WTC11 (cell line): ENCODE results near the gene WDHD1.

Experiments
- ATF1 ChIP-seq: sonication (generic); formaldehyde crosslinking; IDR thresholded peaks from 2 replicates; pipeline ENCODE4 v1.8.1; 2023; ENCODE audit warnings: mild to moderate bottlenecking, moderate library complexity, missing genetic modification reagents
- CREB1 ChIP-seq: sonication (generic); formaldehyde crosslinking; IDR thresholded peaks from 2 replicates; pipeline ENCODE4 v1.8.0; 2023; ENCODE audit warnings: mild to moderate bottlenecking, missing genetic modification reagents
- ZNF317 ChIP-seq: sonication (generic); formaldehyde crosslinking; IDR thresholded peaks from 2 replicates; pipeline ENCODE4 v1.8.1; 2023; ENCODE audit warnings: low read depth, mild to moderate bottlenecking, moderate library complexity, missing genetic modification reagents, borderline replicate concordance
- TF ChIP-seq, protein P1 (sequence below): fragments of 200-600 bp; IDR thresholded peaks from 2 replicates; pipeline ENCODE4 v1.8.0; 2022; ENCODE audit warnings: antibody characterized with exemption
- TF ChIP-seq, protein P2 (sequence below): sonication (generic); formaldehyde crosslinking; conservative IDR thresholded peaks from 2 replicates; pipeline ENCODE4 v1.8.1; 2022; ENCODE audit warnings: mild to moderate bottlenecking, missing genetic modification reagents
- TF ChIP-seq, protein P3 (sequence below): sonication (generic); formaldehyde crosslinking; conservative IDR thresholded peaks from 2 replicates; pipeline ENCODE4 v1.8.1; 2023; ENCODE audit warnings: mild to moderate bottlenecking, low read depth, missing genetic modification reagents, moderate library complexity

DNA sequence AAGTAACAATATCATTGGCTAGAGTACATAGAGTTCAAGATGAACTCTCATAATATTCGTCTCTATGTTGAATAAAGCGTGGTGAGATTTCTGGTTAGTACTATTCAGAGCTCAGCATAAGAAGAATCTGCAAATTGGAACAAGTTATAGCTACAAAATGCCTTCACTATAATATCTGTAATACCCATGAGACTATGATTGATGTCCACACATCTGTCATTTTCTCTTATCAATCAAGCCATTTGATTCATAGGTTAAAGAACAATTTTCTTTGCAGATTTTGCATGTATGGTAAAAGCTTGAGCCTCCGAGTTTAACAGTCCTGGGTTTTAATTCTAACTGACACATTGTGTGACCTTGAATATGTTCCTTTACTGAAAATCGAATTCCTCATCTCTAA, 1.6 kb upstream of the WDHD1 start:
- TF ChIP-seq, protein P1, sequence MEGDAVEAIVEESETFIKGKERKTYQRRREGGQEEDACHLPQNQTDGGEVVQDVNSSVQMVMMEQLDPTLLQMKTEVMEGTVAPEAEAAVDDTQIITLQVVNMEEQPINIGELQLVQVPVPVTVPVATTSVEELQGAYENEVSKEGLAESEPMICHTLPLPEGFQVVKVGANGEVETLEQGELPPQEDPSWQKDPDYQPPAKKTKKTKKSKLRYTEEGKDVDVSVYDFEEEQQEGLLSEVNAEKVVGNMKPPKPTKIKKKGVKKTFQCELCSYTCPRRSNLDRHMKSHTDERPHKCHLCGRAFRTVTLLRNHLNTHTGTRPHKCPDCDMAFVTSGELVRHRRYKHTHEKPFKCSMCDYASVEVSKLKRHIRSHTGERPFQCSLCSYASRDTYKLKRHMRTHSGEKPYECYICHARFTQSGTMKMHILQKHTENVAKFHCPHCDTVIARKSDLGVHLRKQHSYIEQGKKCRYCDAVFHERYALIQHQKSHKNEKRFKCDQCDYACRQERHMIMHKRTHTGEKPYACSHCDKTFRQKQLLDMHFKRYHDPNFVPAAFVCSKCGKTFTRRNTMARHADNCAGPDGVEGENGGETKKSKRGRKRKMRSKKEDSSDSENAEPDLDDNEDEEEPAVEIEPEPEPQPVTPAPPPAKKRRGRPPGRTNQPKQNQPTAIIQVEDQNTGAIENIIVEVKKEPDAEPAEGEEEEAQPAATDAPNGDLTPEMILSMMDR = no peak
- TF ChIP-seq ATF1 (CRISPR knock-in tag) = no peak
- no peak for TF ChIP-seq CREB1 (CRISPR knock-in tag)
- TF ChIP-seq, protein P2, sequence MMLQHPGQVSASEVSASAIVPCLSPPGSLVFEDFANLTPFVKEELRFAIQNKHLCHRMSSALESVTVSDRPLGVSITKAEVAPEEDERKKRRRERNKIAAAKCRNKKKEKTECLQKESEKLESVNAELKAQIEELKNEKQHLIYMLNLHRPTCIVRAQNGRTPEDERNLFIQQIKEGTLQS (CRISPR knock-in tag) = no peak
- TF ChIP-seq, protein P3, sequence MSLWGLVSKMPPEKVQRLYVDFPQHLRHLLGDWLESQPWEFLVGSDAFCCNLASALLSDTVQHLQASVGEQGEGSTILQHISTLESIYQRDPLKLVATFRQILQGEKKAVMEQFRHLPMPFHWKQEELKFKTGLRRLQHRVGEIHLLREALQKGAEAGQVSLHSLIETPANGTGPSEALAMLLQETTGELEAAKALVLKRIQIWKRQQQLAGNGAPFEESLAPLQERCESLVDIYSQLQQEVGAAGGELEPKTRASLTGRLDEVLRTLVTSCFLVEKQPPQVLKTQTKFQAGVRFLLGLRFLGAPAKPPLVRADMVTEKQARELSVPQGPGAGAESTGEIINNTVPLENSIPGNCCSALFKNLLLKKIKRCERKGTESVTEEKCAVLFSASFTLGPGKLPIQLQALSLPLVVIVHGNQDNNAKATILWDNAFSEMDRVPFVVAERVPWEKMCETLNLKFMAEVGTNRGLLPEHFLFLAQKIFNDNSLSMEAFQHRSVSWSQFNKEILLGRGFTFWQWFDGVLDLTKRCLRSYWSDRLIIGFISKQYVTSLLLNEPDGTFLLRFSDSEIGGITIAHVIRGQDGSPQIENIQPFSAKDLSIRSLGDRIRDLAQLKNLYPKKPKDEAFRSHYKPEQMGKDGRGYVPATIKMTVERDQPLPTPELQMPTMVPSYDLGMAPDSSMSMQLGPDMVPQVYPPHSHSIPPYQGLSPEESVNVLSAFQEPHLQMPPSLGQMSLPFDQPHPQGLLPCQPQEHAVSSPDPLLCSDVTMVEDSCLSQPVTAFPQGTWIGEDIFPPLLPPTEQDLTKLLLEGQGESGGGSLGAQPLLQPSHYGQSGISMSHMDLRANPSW (CRISPR knock-in tag) = no peak
- no peak for TF ChIP-seq ZNF317 (CRISPR knock-in tag)
